K562 (cell line): ENCODE results near the gene RBM18. TPM values are rescaled to one million over a fixed set of nuclear protein-coding genes. Genes with fewer than 3 reads are reported as not detected.

Experiments
- BHLHE40 ChIP-seq: IDR thresholded peaks from 2 replicates; pipeline ENCODE4 v1.6.1; 2011; ENCODE audit warnings: low read length, improper control_type of control experiment
- MYBL2 ChIP-seq, 2 experiments: fragments of 450-650 bp in 1 of 2; sonication (generic) in 1 of 2; formaldehyde crosslinking in 1 of 2; IDR thresholded peaks; 2 replicates each; pipeline versions ENCODE4 v1.6.1 to v1.8.1; 2017 to 2022; ENCODE audit warnings: borderline replicate concordance in 1 of 2, inconsistent platforms in 1 of 2, low read depth in 1 of 2, mild to moderate bottlenecking in 1 of 2, missing genetic modification reagents in 1 of 2, moderate library complexity in 1 of 2
- PHF20 ChIP-seq: fragments of 450-650 bp; IDR thresholded peaks from 2 replicates; pipeline ENCODE4 v1.6.1; 2018; ENCODE audit not compliant: partially characterized antibody
- ZBTB43 ChIP-seq: sonication (generic); formaldehyde crosslinking; IDR thresholded peaks from 2 replicates; pipeline ENCODE4 v1.8.0; 2023; ENCODE audit warnings: mild to moderate bottlenecking, missing genetic modification reagents
- ZNF347 ChIP-seq: fragments of 450-650 bp; formaldehyde crosslinking; IDR thresholded peaks from 2 replicates; pipeline ENCODE4 v1.4.0; 2020; ENCODE audit warnings: low read depth, mild to moderate bottlenecking, moderate library complexity
- ZNF644 ChIP-seq: fragments of 200-800 bp; sonication (Bioruptor generic); IDR thresholded peaks from 2 replicates; pipeline ENCODE4 v1.6.1; 2016; ENCODE audit warnings: low read depth, missing genetic modification characterization, missing compliant biosample characterization
- polyA plus RNA-seq, 8 experiments: library from polyadenylated mRNA; depleted of rRNA in 4 of 8; stranded (reverse) in 5 of 8; unstranded in 3 of 8; fragments of >200 nt; fragmentation: Nextera tagmentation in 2 of 8; fragmentation: Illumina TruSeq in 1 of 8; extraction: Ambion mirVana in 2 of 8; extraction: Trizol in 1 of 8; gene quantifications; 2 replicates each; pipeline versions ENCODE4 v1.2.1 to v1.2.3, GENCODE V29; 2011 to 2014; ENCODE audit warnings: inconsistent platforms in 1 of 8, missing spikeins in 1 of 8
- total RNA-seq, 7 experiments: library from RNA; depleted of rRNA in 6 of 7; stranded (reverse); fragments of >200 nt in 6 of 7; fragmentation: Illumina TruSeq in 2 of 7; extraction: Trizol in 2 of 7; gene quantifications; 2 replicates each; pipeline versions ENCODE4 v1.2.1 to v1.2.3, GENCODE V29; 2011 to 2021; ENCODE audit warnings: low replicate concordance in 1 of 7
- TF ChIP-seq, protein P1 (sequence below): fragments of 450-650 bp; IDR thresholded peaks from 2 replicates; pipeline ENCODE4 v1.7.1; 2018; ENCODE audit warnings: mild to moderate bottlenecking, low read depth; ENCODE audit not compliant: partially characterized antibody
- TF ChIP-seq, protein P2 (sequence below), 3 experiments: IDR thresholded peaks in 2 of 3; conservative IDR thresholded peaks in 1 of 3; 2 replicates each; pipeline ENCODE4 v1.5.1; 2011 to 2012; ENCODE audit warnings: low read length in 3 of 3, mild to moderate bottlenecking in 3 of 3, control low read depth in 2 of 3, improper control_type of control experiment in 1 of 3, inconsistent platforms in 1 of 3, low read depth in 1 of 3, mixed read lengths in 1 of 3, moderate library complexity in 1 of 3; ENCODE audit not compliant: insufficient read depth in 2 of 3
- TF ChIP-seq, protein P3 (sequence below): fragments of 450-650 bp; conservative IDR thresholded peaks from 2 replicates; pipeline ENCODE4 v1.6.1; 2016; ENCODE audit warnings: missing genetic modification characterization, low read depth, mild to moderate bottlenecking, control low read depth, missing compliant biosample characterization
- TF ChIP-seq, protein P4 (sequence below): fragments of 250-450 bp; sonication (Bioruptor Pico); IDR thresholded peaks from 2 replicates; pipeline ENCODE4 v1.9.0; 2021; ENCODE audit warnings: mild to moderate bottlenecking, inconsistent platforms
- TF ChIP-seq, protein P5 (sequence below): sonication (generic); formaldehyde crosslinking; IDR thresholded peaks from 2 replicates; pipeline ENCODE4 v1.5.0; 2020; ENCODE audit warnings: missing genetic modification reagents

Gene RBM18
- total and polyA plus RNA-seq, 9 of the 15 experiments (the other 6 are each of a cell fraction or from before 2014, with no cell fraction given) = 7.9 to 86.3 (median 34.0) TPM

GRCh38 chr9:122265149-122265915 is 692 bp upstream of the RBM18 start (continued):
- TF ChIP-seq MYBL2 (IDR thresholded peaks at IDR 0.05; ENCODE audit: low read depth) (no peak), MYBL2 (CRISPR knock-in tag; IDR thresholded peaks at IDR 0.05; ENCODE audit: borderline replicate concordance) (no peak), ZBTB43 (CRISPR knock-in tag) (peak; percentile 13; the same call in 1 of the 2 replicates), ZNF644 (tag) (0 out of 2 replicates have a peak, but pooled peaks have one; percentile 56), BHLHE40 (peak; percentile 90), PHF20 (peak; percentile 30), ZNF347 (CRISPR knock-in tag) (no peak)
- TF ChIP-seq, protein P1, sequence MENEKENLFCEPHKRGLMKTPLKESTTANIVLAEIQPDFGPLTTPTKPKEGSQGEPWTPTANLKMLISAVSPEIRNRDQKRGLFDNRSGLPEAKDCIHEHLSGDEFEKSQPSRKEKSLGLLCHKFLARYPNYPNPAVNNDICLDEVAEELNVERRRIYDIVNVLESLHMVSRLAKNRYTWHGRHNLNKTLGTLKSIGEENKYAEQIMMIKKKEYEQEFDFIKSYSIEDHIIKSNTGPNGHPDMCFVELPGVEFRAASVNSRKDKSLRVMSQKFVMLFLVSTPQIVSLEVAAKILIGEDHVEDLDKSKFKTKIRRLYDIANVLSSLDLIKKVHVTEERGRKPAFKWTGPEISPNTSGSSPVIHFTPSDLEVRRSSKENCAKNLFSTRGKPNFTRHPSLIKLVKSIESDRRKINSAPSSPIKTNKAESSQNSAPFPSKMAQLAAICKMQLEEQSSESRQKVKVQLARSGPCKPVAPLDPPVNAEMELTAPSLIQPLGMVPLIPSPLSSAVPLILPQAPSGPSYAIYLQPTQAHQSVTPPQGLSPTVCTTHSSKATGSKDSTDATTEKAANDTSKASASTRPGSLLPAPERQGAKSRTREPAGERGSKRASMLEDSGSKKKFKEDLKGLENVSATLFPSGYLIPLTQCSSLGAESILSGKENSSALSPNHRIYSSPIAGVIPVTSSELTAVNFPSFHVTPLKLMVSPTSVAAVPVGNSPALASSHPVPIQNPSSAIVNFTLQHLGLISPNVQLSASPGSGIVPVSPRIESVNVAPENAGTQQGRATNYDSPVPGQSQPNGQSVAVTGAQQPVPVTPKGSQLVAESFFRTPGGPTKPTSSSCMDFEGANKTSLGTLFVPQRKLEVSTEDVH = peak; percentile 18
- TF ChIP-seq, protein P2, sequence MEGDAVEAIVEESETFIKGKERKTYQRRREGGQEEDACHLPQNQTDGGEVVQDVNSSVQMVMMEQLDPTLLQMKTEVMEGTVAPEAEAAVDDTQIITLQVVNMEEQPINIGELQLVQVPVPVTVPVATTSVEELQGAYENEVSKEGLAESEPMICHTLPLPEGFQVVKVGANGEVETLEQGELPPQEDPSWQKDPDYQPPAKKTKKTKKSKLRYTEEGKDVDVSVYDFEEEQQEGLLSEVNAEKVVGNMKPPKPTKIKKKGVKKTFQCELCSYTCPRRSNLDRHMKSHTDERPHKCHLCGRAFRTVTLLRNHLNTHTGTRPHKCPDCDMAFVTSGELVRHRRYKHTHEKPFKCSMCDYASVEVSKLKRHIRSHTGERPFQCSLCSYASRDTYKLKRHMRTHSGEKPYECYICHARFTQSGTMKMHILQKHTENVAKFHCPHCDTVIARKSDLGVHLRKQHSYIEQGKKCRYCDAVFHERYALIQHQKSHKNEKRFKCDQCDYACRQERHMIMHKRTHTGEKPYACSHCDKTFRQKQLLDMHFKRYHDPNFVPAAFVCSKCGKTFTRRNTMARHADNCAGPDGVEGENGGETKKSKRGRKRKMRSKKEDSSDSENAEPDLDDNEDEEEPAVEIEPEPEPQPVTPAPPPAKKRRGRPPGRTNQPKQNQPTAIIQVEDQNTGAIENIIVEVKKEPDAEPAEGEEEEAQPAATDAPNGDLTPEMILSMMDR (IDR thresholded peaks at IDR 0.05 in 2 of 3, conservative IDR thresholded peaks at IDR 0.05 in 1 of 3; ENCODE audit: insufficient read depth in 2 of 3, low read depth in 1 of 3, low read length in 3 of 3) = peak in 1 of 3 experiments; percentile 39; a peak in 2 of 6 replicates
- TF ChIP-seq, protein P3, sequence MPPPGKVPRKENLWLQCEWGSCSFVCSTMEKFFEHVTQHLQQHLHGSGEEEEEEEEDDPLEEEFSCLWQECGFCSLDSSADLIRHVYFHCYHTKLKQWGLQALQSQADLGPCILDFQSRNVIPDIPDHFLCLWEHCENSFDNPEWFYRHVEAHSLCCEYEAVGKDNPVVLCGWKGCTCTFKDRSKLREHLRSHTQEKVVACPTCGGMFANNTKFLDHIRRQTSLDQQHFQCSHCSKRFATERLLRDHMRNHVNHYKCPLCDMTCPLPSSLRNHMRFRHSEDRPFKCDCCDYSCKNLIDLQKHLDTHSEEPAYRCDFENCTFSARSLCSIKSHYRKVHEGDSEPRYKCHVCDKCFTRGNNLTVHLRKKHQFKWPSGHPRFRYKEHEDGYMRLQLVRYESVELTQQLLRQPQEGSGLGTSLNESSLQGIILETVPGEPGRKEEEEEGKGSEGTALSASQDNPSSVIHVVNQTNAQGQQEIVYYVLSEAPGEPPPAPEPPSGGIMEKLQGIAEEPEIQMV (tag) = no peak
- TF ChIP-seq, protein P4, sequence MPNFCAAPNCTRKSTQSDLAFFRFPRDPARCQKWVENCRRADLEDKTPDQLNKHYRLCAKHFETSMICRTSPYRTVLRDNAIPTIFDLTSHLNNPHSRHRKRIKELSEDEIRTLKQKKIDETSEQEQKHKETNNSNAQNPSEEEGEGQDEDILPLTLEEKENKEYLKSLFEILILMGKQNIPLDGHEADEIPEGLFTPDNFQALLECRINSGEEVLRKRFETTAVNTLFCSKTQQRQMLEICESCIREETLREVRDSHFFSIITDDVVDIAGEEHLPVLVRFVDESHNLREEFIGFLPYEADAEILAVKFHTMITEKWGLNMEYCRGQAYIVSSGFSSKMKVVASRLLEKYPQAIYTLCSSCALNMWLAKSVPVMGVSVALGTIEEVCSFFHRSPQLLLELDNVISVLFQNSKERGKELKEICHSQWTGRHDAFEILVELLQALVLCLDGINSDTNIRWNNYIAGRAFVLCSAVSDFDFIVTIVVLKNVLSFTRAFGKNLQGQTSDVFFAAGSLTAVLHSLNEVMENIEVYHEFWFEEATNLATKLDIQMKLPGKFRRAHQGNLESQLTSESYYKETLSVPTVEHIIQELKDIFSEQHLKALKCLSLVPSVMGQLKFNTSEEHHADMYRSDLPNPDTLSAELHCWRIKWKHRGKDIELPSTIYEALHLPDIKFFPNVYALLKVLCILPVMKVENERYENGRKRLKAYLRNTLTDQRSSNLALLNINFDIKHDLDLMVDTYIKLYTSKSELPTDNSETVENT (CRISPR knock-in tag) = no peak
- TF ChIP-seq, protein P5, sequence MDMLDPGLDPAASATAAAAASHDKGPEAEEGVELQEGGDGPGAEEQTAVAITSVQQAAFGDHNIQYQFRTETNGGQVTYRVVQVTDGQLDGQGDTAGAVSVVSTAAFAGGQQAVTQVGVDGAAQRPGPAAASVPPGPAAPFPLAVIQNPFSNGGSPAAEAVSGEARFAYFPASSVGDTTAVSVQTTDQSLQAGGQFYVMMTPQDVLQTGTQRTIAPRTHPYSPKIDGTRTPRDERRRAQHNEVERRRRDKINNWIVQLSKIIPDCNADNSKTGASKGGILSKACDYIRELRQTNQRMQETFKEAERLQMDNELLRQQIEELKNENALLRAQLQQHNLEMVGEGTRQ = peak; percentile 87
